Hindlimb muscle (tissue), 1 donor: ENCODE data around the gene NETO1. TPM values are rescaled to one million over a fixed set of nuclear protein-coding genes. Genes with fewer than 3 reads are reported as not detected.

Experiments
- DNase-seq: peaks from one replicate; pipeline ENCODE4 v3.0.0-alpha.2; 2013
- polyA plus RNA-seq: library from polyadenylated mRNA; unstranded; fragments of 120-200 nt; gene quantifications from one replicate; pipeline ENCODE4 v1.2.1, GENCODE V29; 2013; ENCODE audit not compliant: insufficient read length

Gene NETO1
- not detected for polyA plus RNA-seq

- no peak for DNase-seq
Observed at GRCh38 chr18:72867746-72868584, at the start of gene NETO1. NETO1 (minus strand) TSS chr18:72867987; CDS start chr18:72867291, 696 bp downstream.

- peak; percentile 3 for DNase-seq
Observed at GRCh38 chr18:72910045-72910444, 42.3 kb upstream of the NETO1 start.

GRCh38 chr18:72908181-72908580 is 40.4 kb upstream of the NETO1 start:
- DNase-seq, result no peak

- DNase-seq, result no peak
Observed at GRCh38 chr18:72903033-72903432, 35.2 kb upstream of the NETO1 start.

- no peak for DNase-seq
Observed at GRCh38 chr18:72899338-72899737, 31.6 kb upstream of the NETO1 start.

- DNase-seq, result no peak
Observed at GRCh38 chr18:72898870-72899269, 31.1 kb upstream of the NETO1 start.

- no peak for DNase-seq
Observed at GRCh38 chr18:72895548-72895947, 27.8 kb upstream of the NETO1 start.

- DNase-seq, result no peak
Observed at GRCh38 chr18:72878561-72878960, 10.8 kb upstream of the NETO1 start.

GRCh38 chr18:72878143-72878542 is 10.4 kb upstream of the NETO1 start:
- DNase-seq, result no peak

- DNase-seq, result no peak
Observed at GRCh38 chr18:72871091-72871490, 3.3 kb upstream of the NETO1 start.

GRCh38 chr18:72869226-72870185 is 1.7 kb upstream of the NETO1 start:
- no peak for DNase-seq

GRCh38 chr18:72868585-72869225 is 918 bp upstream of the NETO1 start:
- DNase-seq, result no peak

GRCh38 chr18:72866901-72867745 is 664 bp downstream of the NETO1 start:
- no peak for DNase-seq

- no peak for DNase-seq
Observed at GRCh38 chr18:72866442-72866900, 1.3 kb downstream of the NETO1 start.

- no peak for DNase-seq
Observed at GRCh38 chr18:72863754-72864153, 4.0 kb downstream of the NETO1 start.

GRCh38 chr18:72859088-72859487 is 8.7 kb downstream of the NETO1 start:
- no peak for DNase-seq

GRCh38 chr18:72849671-72850070 is 18.1 kb downstream of the NETO1 start:
- DNase-seq, result no peak

GRCh38 chr18:72848503-72849237 is 19.1 kb downstream of the NETO1 start:
- DNase-seq, result no peak

GRCh38 chr18:72847771-72848170 is 20.0 kb downstream of the NETO1 start:
- no peak for DNase-seq

GRCh38 chr18:72846736-72847533 is 20.9 kb downstream of the NETO1 start:
- no peak for DNase-seq
